Measurements from ENCODE around the gene MINPP1.

- TF ChIP-seq CTCF (IDR thresholded peaks at IDR 0.05) (no peak), POLR2A (IDR thresholded peaks at IDR 0.05) (no peak)
These were observed 5.3 kb downstream of the MINPP1 start for GRCh38 chr10:87510025-87510424.
